Thymus (tissue), 11 donors: ENCODE results near the gene CDH4. TPM values are rescaled to one million over a fixed set of nuclear protein-coding genes. Genes with fewer than 3 reads are reported as not detected.

Source experiments
- DNase-seq, 9 donors: peaks; one replicate each; pipeline ENCODE4 v3.0.0-alpha.2; 2013; ENCODE audit warnings: low spot score in 9 of 9, low read depth in 6 of 9, missing footprints in 1 of 9
- H3K27ac ChIP-seq, 2 donors: one replicate each; pipeline ENCODE4 v1.5.1; 2013; ENCODE audit warnings: control low read depth in 1 of 2, low read depth in 1 of 2, low read length in 1 of 2, mild to moderate bottlenecking in 1 of 2, moderate library complexity in 1 of 2
- H3K27me3 ChIP-seq, 2 donors: one replicate each; pipeline ENCODE4 v1.5.1; 2013; ENCODE audit warnings: low read length in 1 of 2; ENCODE audit not compliant: control insufficient read depth in 2 of 2, insufficient read depth in 1 of 2
- H3K36me3 ChIP-seq, 2 donors: one replicate each; pipeline ENCODE4 v1.5.1; 2013; ENCODE audit warnings: low read length in 1 of 2, mild to moderate bottlenecking in 1 of 2, moderate library complexity in 1 of 2; ENCODE audit not compliant: control insufficient read depth in 2 of 2, insufficient read depth in 2 of 2
- H3K4me1 ChIP-seq, 2 donors: one replicate each; pipeline ENCODE4 v1.5.1; 2013; ENCODE audit warnings: low read length in 2 of 2; ENCODE audit not compliant: control insufficient read depth in 2 of 2, insufficient read depth in 2 of 2
- H3K4me3 ChIP-seq, 2 donors: one replicate each; pipeline ENCODE4 v1.5.1; 2013; ENCODE audit warnings: low read length in 2 of 2, control low read depth in 1 of 2, mild to moderate bottlenecking in 1 of 2
- H3K9me3 ChIP-seq, 2 donors: one replicate each; pipeline ENCODE4 v1.5.1; 2013; ENCODE audit warnings: low read length in 1 of 2, mild to moderate bottlenecking in 1 of 2; ENCODE audit not compliant: control insufficient read depth in 2 of 2, insufficient read depth in 1 of 2
- WGBS: extraction: QIAGEN DNeasy Blood & Tissue Kit; methylation state at CpG from one replicate; pipeline ENCODE4 v1.1.7; 2013; 5-methylcytosine and 5-hydroxymethylcytosine counted together
- polyA plus RNA-seq: library from polyadenylated mRNA; stranded (reverse); fragments of 200-250 nt; gene quantifications from one replicate; pipeline ENCODE4 v1.2.3, GENCODE V29; 2013
- total RNA-seq: library from RNA; stranded (reverse); fragments of 120-200 nt; gene quantifications from one replicate; pipeline ENCODE4 v1.2.4, GENCODE V29; 2013
- donor health status: healthy.

CDH4 gene
- total and polyA plus RNA-seq, 2 donors, result 0.34 to 0.61 TPM

- 89% methylated on average over 42 of the region's 42 CpGs for WGBS
These were observed 667.8 kb downstream of the CDH4 start for GRCh38 chr20:61919675-61920365.

GRCh38 chr20:61922411-61922810 is 670.4 kb downstream of the CDH4 start:
- WGBS, result 91% methylated on average over 8 of the region's 8 CpGs
- Histone ChIP-seq H3K4me1 (no peaks in the 10 kb centered on the region), H3K36me3 (no peaks in the 10 kb centered on the region), H3K27me3 (no peaks in the 10 kb centered on the region), H3K4me3 (no peak overlapping the region), H3K9me3 (peaks cover 1 to 13% of the 10 kb centered on the region in 2 donors), H3K27ac (no peak overlapping the region)
- no peak for DNase-seq

More at GRCh38 chr20:61919675-61920365, 667.8 kb downstream of the CDH4 start:
- H3K9me3 ChIP-seq, result peaks cover 1 to 13% of the 10 kb centered on the region in 2 donors
- H3K4me3 ChIP-seq, result no peak overlapping the region
- no peaks in the 10 kb centered on the region for H3K27me3 ChIP-seq
- H3K27ac ChIP-seq, result no peak overlapping the region
- DNase-seq, result no peak
- H3K4me1 ChIP-seq, result no peaks in the 10 kb centered on the region
- no peaks in the 10 kb centered on the region for H3K36me3 ChIP-seq

DNA sequence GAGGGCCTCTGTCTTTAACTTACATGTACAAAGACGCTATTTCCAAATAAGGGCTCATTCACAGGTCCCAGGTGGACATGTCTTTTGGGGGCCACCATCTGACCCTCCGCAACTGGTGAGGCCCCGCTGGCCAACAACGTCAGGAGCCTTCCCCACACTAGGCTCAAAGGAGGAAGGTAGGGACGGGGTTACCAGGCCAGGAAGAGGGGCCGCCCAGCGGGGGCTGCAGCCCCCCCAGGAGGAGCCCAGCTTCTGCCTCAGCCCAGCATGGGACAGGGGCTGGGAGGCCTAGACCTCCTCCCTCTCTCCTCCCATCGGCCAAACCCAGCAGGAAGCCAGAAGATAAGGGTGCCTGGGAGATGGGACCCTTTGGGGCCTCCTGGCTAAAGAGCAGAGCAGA is 670.9 kb downstream of the CDH4 start:
- no peak overlapping the region for H3K4me3 ChIP-seq
- H3K27me3 ChIP-seq, result no peaks in the 10 kb centered on the region
- no peaks in the 10 kb centered on the region for H3K36me3 ChIP-seq
- peaks cover 1 to 13% of the 10 kb centered on the region in 2 donors for H3K9me3 ChIP-seq
- 94% methylated on average over 8 of the region's 8 CpGs for WGBS
- no peak for DNase-seq
- no peaks in the 10 kb centered on the region for H3K4me1 ChIP-seq
- H3K27ac ChIP-seq, result peak overlapping the region in 1 of 2 donors; percentile 43

DNA sequence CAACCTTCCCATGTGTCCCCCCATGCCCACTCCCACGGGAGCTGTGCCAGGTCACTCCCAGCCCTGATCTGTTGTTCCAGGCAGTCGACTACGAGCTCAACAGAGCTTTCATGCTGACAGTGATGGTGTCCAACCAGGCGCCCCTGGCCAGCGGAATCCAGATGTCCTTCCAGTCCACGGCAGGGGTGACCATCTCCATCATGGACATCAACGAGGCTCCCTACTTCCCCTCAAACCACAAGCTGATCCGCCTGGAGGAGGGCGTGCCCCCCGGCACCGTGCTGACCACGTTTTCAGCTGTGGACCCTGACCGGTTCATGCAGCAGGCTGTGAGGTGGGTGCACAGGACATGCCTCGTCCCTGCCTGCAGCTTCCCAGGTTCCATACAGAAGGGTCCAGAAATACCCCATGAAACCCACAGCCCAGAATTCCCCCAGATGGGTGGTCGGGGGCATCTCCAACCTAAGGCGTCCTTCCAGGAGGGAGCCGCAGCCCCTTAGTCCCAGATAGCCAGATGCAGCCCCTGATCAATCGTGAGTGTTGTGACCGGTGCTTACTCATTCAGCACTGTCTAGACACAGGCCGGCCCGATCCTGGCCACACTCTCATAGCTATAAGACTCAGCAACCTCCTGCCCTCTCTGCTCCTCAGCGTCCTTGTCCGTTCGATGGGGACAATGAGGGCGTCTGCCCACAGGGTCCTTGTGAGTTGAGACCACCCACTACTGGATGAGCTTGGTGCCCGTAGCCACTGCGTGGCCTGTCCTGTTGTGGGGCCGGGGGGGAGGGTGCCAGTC is 671.5 kb downstream of the CDH4 start:
- H3K4me1 ChIP-seq, result no peaks in the 10 kb centered on the region
- H3K27ac ChIP-seq, result no peak overlapping the region
- no peaks in the 10 kb centered on the region for H3K36me3 ChIP-seq
- H3K4me3 ChIP-seq, result no peak overlapping the region
- peaks cover 1 to 13% of the 10 kb centered on the region in 2 donors for H3K9me3 ChIP-seq
- DNase-seq, result no peak
- no peaks in the 10 kb centered on the region for H3K27me3 ChIP-seq
- WGBS, result 94% methylated on average over 28 of the region's 28 CpGs

- 94% methylated on average over 19 of the region's 19 CpGs for WGBS
These were observed 672.3 kb downstream of the CDH4 start for GRCh38 chr20:61924211-61924857.

GRCh38 chr20:61924858-61925554 is 672.9 kb downstream of the CDH4 start:
- no peak for DNase-seq
- 94% methylated on average over 32 of the region's 32 CpGs for WGBS
- no peak overlapping the region for H3K4me3 ChIP-seq

More at GRCh38 chr20:61924211-61924857, 672.3 kb downstream of the CDH4 start:
- Histone ChIP-seq H3K4me1 (no peaks in the 10 kb centered on the region), H3K27me3 (no peaks in the 10 kb centered on the region), H3K4me3 (no peak overlapping the region), H3K27ac (no peak overlapping the region), H3K9me3 (peaks cover 1 to 11% of the 10 kb centered on the region in 2 donors), H3K36me3 (no peaks in the 10 kb centered on the region)
- DNase-seq, result no peak

DNA sequence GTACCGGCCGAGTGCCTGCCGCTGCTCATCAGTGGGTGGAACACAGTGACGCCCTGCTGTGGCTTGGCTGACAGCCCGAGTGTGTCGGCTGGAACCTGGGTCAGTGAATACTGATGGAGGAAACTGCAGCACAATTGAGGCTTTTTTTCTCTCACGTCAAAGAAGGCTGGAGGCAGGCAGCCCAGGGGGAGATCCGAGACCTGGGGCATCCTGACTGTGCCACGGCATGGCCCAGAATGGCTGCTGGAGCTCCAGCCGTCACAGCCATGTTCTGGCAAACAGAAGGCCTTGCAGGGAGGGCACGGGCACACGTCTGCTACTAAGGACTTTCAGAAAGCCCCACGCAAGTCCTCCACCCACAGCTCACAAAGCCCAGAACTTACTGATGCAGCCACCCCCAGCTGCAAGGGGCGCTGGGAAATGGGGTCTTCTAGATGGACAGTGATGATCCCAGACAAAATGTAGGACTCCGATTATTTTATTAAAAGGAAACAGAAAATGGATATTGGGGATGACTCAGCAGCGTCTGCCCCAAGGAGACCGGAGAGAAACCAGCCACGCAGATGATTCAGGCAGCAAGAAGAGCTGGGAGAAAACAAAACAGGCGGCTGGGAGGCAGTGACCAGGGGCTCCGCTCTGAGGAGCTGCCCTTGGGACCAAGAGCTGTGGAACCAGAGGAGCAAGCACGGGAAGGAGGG is 673.6 kb downstream of the CDH4 start:
- WGBS, result 90% methylated on average over 21 of the region's 21 CpGs
- Histone ChIP-seq H3K27me3 (no peaks in the 10 kb centered on the region), H3K36me3 (no peaks in the 10 kb centered on the region), H3K27ac (no peak overlapping the region), H3K4me1 (no peaks in the 10 kb centered on the region), H3K4me3 (no peak overlapping the region), H3K9me3 (peaks cover 0 to 4% of the 10 kb centered on the region in 2 donors)
- no peak for DNase-seq

More at GRCh38 chr20:61924858-61925554, 672.9 kb downstream of the CDH4 start:
- H3K36me3 ChIP-seq, result no peaks in the 10 kb centered on the region
- peaks cover 0 to 5% of the 10 kb centered on the region in 2 donors for H3K9me3 ChIP-seq
- no peaks in the 10 kb centered on the region for H3K27me3 ChIP-seq
- H3K27ac ChIP-seq, result no peak overlapping the region
- H3K4me1 ChIP-seq, result no peaks in the 10 kb centered on the region

DNA sequence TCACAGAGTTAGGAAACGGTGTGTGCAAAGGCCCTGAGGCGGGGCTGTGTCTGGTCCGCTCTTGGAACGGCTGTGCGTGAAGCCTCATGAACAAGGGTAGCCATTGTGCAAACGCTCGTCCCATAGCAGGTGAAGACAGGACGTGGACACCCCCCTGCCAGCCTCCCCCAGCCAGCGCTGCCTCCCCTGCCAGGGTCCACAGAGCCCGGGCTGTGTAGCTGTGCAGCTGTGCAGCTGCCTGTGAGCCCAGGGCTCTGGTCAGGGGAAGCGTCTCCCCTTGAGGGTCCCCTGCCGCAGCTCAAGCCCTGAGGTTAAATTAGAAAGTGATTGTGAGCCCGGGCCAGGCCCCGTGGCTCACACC is 674.2 kb downstream of the CDH4 start:
- peaks cover 0 to 4% of the 10 kb centered on the region in 2 donors for H3K9me3 ChIP-seq
- H3K27ac ChIP-seq, result no peak overlapping the region
- no peak for DNase-seq
- H3K36me3 ChIP-seq, result no peaks in the 10 kb centered on the region
- H3K4me1 ChIP-seq, result no peaks in the 10 kb centered on the region
- WGBS, result 98% methylated on average over 14 of the region's 14 CpGs
- H3K4me3 ChIP-seq, result no peak overlapping the region
- H3K27me3 ChIP-seq, result no peaks in the 10 kb centered on the region
